Dedifferentiated amniotic fluid mesenchymal stem cell (primary cell): ENCODE data around the gene MYCBPAP.

Experiments used
- DNase-seq: peaks from one replicate; pipeline ENCODE4 v3.0.0-alpha.2; 2016; ENCODE audit errors: extremely low spot score

The MYCBPAP gene

DNA sequence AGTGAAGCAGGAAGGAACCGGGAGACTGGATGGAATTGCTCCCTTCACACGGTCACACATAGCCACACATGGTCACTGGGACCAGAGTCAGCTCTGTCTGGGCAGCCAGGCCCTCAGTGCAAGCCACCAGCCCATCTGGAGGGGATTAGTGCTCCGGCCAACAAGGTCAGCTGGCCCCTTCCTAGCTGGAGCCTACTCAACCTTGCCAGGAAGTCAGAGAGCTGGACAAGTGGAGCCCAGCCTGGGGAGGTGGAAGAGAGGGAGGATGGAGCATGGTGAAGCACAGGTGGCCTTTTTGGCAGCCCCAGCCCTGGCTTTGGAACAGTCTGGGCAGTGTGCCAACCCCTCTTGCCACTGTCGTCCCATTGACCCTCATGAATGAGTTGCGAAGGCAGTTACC lies 48.6 kb downstream of the MYCBPAP start:
- no peak for DNase-seq

GRCh38 chr17:50557630-50558029 lies 49.4 kb downstream of the MYCBPAP start:
- no peak for DNase-seq

DNA sequence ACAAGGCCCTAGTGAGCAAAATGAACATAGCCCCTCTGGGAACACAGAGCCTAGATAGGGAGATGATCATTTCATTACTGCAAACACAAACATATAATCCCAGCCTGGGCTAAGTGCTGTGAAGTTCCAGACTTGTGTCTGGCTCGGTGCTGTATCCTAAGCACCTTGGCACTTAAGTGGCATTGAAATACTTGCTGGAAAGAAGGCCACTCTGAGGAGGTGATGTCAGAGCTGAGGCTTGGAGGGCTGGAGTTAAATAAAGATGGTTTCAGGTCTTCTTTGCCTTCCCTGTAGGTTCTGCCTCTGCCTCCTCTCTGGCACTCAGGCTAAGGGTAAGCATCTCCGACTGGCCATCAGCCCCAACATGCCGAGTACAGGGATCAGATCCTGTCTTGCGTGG lies 49.9 kb downstream of the MYCBPAP start:
- DNase-seq: no peak

DNA sequence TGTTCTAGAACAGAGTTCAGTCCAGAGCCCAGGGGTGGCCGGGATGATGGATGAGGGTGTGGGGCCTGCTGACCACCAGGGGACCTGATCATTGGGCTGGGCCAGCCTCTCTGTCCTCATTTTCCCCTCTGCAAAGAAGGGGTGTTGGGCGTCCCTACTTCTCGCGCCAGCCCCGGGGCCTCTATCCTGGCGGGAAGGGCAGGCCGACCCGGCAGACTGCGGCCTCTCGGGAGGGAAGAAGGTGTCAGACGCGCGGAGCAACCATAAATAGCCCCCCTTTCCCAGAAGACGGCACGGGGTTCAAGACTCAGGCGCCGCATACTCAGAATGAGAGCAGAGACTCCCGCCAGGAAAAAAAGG lies 50.3 kb downstream of the MYCBPAP start:
- DNase-seq: no peak

DNA sequence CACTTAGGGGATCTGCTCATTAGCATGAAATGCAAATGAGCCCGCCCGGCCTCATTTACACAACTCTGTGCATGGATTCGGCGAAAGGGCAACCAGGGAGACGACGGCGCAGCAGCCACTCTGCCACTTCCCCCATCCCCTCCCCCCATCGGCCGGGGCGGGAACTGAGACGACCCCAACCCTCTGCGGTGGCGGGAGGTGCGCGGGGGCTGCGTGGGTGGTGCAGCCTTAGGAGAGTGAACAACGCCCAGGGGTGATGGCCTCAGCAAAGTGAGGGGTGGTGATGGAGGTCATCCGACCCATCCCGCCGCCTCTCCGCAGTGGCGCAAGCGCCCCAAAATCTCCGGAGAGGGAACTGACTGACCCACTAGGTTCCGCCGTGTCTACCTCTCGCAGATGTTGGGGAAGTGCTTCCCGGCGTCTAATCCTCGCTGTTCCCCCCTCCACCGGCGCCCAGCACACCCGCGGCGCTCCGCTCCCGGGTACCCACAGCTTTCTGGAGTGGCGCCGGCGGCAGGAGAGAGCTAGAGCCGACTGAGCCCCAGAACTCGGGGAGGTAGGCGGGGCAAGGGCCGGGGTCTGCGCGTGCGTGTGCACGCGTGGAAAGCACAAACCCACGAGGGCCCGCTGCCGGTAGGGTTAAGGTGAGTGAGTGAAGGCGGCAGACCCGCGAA lies 50.8 kb downstream of the MYCBPAP start:
- no peak for DNase-seq

DNA sequence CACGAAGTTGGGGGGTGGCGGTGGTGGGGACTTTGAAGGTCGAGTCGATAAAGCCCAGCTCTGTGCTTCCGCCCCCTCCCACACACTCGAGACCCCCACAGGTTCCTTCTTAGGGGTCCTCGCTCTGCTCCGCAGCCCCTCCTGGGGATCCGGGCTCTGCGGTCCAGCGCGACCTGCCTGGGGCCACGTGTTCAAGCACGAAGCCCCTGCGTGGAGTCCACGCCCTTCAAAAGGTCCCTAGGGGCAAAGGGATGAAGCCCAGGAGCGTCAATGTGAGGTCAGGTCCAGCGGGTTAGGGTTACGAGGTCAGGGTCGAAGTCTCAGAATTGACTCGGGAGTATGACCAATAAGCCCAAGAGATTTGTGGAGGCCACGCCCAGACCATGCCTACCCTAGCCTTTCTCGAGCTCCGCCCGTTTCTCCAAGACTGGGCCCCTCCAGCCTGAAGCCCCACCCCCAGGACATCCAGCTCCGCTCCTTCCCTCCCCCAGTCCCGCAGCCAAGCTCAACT lies 51.5 kb downstream of the MYCBPAP start:
- DNase-seq: no peak

- DNase-seq: peak; percentile 81
Observed at GRCh38 chr17:50560185-50560824, 52.1 kb downstream of the MYCBPAP start, which contains the start of gene CACNA1G. CACNA1G (plus strand) TSS chr17:50560715; CDS start chr17:50561460, 745 bp downstream.

DNA sequence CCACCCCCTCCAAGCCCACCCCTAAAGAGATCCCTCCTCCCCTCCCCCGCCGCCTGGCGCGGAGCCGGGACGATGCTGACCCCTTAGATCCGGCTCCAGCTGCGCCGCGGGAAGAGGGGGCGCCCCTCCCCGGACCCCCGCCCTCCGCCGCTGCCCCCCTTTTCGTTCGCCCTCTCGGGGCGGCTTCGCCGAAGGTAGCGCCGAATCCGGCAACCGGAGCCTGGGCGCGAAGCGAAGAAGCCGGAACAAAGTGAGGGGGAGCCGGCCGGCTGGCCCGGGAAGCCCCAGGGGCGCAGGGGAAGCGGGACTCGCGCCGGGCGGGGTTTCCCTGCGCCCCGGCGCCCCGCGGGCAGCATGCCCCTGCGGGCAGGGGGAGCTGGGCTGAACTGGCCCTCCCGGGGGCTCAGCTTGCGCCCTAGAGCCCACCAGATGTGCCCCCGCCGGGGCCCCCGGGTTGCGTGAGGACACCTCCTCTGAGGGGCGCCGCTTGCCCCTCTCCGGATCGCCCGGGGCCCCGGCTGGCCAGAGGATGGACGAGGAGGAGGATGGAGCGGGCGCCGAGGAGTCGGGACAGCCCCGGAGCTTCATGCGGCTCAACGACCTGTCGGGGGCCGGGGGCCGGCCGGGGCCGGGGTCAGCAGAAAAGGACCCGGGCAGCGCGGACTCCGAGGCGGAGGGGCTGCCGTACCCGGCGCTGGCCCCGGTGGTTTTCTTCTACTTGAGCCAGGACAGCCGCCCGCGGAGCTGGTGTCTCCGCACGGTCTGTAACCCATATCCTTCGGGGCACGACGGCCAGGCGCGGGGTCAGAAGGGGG lies 52.9 kb downstream of the MYCBPAP start:
- DNase-seq: no peak

- no peak for DNase-seq
Observed at GRCh38 chr17:50561746-50562141, 53.5 kb downstream of the MYCBPAP start.

DNA sequence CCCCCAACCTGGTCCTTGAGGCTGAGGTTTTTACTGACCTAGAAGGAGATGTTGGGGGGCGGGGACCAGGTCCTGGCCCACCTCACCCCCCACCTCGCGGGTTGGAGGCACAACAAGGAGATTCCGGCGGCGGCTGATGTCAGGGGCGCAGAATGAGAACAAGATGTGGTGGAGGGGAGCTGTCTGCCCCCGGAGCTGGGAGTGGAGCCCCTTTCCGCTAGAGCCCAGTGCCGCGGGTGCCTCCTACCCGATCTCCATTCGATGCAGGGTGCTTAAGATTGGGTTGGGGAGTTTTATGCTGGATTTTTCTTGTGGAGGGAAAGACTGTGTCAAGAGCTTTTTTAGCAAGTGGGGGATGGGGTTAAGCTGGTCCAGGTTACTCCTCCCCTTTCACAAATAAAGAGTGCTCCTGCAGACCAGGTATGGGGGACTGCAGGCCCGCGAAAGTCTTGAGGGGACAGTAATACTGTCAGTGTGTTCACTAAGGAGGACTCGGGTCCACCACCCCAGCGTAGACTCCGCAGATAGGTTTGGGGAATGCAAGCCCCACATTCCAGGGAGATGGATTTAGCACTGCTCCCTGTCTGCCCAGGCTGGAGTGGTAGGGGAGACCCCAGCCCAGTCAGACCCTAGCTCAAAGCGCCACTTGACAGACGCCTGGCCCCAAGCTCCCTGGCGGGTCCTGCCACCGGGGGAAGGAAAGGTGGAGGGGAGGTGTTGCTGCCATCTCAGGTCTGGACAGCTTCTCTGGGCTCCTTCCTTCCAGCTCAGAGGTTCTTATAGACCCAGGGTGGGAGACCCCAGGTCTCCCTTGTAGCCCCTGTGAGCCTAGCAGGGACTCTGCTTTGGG lies 54.2 kb downstream of the MYCBPAP start:
- DNase-seq: no peak

DNA sequence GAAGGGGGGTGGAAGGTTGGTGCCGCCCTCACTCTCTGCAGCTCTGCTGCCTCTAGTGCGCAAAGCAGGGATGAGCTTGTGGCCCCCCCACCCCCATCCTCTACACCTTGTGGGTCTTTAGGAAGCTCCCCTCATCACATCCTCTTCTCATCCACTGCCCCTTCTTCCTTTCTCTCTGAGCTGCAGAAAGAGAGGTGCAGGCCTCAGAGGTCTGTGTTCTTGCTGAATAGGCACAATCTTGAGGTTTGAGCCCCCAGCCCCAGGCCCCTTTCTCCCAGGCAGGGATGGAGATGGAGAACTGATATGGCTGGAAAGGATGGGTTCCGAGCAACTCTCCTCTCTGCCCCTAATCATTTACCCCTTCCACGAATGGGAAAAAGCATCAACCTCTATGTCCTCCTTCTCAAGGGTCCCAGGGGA lies 54.9 kb downstream of the MYCBPAP start:
- no peak for DNase-seq

- peak; percentile 77 for DNase-seq
Observed at GRCh38 chr17:50564916-50565315, 56.7 kb downstream of the MYCBPAP start.

DNA sequence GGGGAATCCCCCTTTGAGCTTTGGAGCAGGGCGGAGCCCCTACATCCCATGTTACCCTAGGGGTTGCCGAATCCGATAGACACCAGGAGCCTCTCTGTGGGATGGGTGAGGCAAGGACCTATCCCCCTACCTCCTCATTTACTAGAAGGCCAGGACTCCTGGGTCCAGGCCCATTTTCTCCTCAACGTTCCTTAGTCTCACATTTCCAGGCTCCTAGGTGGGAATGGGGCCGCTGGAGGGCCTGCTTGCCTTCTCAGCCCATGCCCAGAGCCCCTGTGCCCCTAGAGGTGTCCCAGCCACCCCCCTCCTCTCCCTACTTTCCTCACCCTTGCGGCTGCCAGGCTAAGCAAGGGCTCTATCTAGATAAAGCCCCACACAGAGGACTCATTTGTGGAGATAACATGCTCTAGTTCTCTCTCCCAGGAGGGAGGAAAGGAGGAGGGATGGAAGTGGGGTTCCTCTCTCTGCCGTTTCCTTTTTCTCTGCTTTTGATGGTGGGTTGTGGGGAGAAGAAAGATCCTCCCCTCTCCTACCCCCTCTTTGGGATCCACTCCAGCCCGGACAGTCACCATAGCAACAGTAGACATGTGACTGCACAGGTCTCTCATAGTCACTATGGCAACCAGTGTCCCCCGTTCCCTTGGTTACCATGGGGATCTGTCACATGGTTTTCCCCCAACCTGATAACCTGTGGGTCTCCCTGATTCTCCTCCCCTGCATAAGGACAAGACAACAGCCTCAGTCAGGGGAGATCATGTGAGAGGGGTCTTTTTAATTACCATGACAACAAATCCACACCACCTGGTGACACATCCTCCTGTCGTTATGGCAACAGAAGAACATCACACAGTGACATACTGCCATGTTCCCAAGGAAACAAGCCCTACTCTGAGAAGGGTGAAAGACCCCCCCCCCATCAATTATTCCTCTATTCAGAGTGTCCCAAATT lies 57.4 kb downstream of the MYCBPAP start:
- DNase-seq: no peak

GRCh38 chr17:50566886-50567285 lies 58.6 kb downstream of the MYCBPAP start:
- no peak for DNase-seq

DNA sequence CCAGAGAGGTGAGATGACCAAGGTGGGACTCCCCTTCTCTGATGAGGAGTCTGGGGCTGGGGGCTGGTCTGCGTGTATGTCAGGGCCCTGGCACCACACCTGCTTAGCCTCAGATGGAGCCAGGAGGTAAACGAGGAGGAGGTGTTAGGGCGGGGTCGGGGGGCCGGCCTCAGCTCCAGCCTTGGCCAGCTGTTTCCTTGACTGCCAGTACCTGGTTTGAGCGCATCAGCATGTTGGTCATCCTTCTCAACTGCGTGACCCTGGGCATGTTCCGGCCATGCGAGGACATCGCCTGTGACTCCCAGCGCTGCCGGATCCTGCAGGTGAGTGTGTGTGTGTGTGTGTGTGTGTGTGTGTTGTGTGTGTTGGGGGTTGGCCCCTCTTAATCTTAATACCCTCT lies 60.4 kb downstream of the MYCBPAP start:
- DNase-seq: no peak

GRCh38 chr17:50569592-50569991 lies 61.4 kb downstream of the MYCBPAP start:
- DNase-seq: no peak

GRCh38 chr17:50570032-50570431 lies 61.8 kb downstream of the MYCBPAP start:
- DNase-seq: no peak

DNA sequence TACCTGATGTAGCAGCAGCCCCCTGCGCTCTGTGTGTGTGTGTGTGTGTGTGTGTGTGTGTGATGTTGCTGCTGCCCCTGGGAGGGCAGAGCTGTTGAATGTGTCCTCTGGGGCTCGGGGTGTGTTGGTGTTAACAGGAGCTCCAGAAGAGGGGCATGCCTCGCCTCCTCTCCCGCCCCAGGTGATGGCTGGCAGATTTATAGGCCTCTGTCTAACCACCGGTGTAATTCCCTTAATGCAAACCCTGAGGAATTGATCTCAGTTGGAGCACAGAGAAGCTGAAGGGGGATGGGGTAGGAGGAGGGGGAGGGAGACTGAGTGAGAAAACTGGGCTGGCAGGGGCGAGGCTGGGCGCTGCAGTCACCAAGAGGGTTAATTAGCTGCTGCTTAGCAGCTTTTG lies 62.3 kb downstream of the MYCBPAP start:
- DNase-seq: no peak

GRCh38 chr17:50571681-50572080 lies 63.4 kb downstream of the MYCBPAP start:
- DNase-seq: no peak

DNA sequence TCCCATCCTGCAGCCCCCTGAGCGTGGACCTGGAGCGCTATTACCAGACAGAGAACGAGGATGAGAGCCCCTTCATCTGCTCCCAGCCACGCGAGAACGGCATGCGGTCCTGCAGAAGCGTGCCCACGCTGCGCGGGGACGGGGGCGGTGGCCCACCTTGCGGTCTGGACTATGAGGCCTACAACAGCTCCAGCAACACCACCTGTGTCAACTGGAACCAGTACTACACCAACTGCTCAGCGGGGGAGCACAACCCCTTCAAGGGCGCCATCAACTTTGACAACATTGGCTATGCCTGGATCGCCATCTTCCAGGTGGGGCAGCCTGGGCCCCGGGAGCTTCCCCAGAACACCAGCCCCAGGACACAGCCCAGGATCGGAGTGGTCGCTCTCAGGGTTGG lies 64.3 kb downstream of the MYCBPAP start:
- DNase-seq: no peak
